Colonic mucosa (tissue), 4 donors: ENCODE results near the gene CLBA1. TPM values are rescaled to one million over a fixed set of nuclear protein-coding genes. Genes with fewer than 3 reads are reported as not detected.

ENCODE experiments used
- DNase-seq: peaks from one replicate; pipeline ENCODE4 v3.0.0-alpha.2; 2020
- H3K27ac ChIP-seq: fragments of 200-600 bp; one replicate; pipeline ENCODE4 v1.8.0; 2021
- H3K27me3 ChIP-seq: fragments of 200-600 bp; one replicate; pipeline ENCODE4 v1.8.0; 2021
- H3K36me3 ChIP-seq: fragments of 200-600 bp; one replicate; pipeline ENCODE4 v1.8.0; 2021
- H3K4me1 ChIP-seq: fragments of 200-600 bp; one replicate; pipeline ENCODE4 v1.8.0; 2021; ENCODE audit warnings: mild to moderate bottlenecking
- H3K4me3 ChIP-seq: fragments of 200-600 bp; one replicate; pipeline ENCODE4 v1.8.0; 2021
- H3K9ac ChIP-seq, 2 donors: one replicate each; pipeline ENCODE4 v1.7.0; 2013; ENCODE audit warnings: control low read depth in 2 of 2, low read depth in 2 of 2, low read length in 2 of 2
- H3K9me3 ChIP-seq: fragments of 200-600 bp; one replicate; pipeline ENCODE4 v1.8.0; 2021
- CTCF ChIP-seq: fragments of 200-600 bp; IDR thresholded peaks from one replicate; pipeline ENCODE4 v1.8.0; 2022; ENCODE audit warnings: antibody characterized with exemption, mild to moderate bottlenecking
- intact Hi-C: fragments of 100-400 bp; cut with DNase I; formaldehyde crosslinking; loops from one replicate; pipeline ENCODE4 v1.14.1; 2022
- total RNA-seq, 2 donors: library from RNA; stranded (reverse); fragmentation: NEBNext Ultra II Directional in 1 of 2; extraction: Animal tissue kit (Norgen Biotek cat#: 25700) in 1 of 2; gene quantifications; one replicate each; pipeline ENCODE4 v1.2.1, GENCODE V29; 2021
- donor health status: healthy.
- donor health status: DM: no; HTN: no; CAD: no.
- donor health status: DM: no; HTN: no; CAD: no.

The CLBA1 gene
- total RNA-seq = 1 to 10 TPM; 3.8 TPM

- TF ChIP-seq CTCF = no peak
- no peaks in the 10 kb centered on the region for H3K9me3 ChIP-seq
- peak; percentile 88 for DNase-seq
- H3K27me3 ChIP-seq = no peaks in the 10 kb centered on the region
- no peaks in the 10 kb centered on the region for H3K36me3 ChIP-seq
- intact Hi-C loops = no loop called here
- peak within 1 kb of the TSS; percentile 88 for H3K4me3 ChIP-seq
- H3K27ac ChIP-seq = peak within 1 kb of the TSS; percentile 56
- H3K4me1 ChIP-seq = peaks cover 5% of the 10 kb centered on the region
- peak within 1 kb of the TSS; percentile 73 to 81 for H3K9ac ChIP-seq
Observed at GRCh38 chr14:104985675-104986486, at the start of gene CLBA1. CLBA1 (plus strand) TSS chr14:104985788; CDS start chr14:104986432, 644 bp downstream.

GRCh38 chr14:104935955-104936354, 49.6 kb upstream of the CLBA1 start:
- H3K9me3 ChIP-seq = no peaks in the 10 kb centered on the region
- peaks cover 4% of the 10 kb centered on the region for H3K4me1 ChIP-seq
- no peaks in the 10 kb centered on the region for H3K36me3 ChIP-seq
- TF ChIP-seq CTCF = no peak
- peaks cover 26% of the 10 kb centered on the region for H3K27me3 ChIP-seq
- no peak for DNase-seq
- H3K4me3 ChIP-seq = no peak overlapping the region
- H3K9ac ChIP-seq = no peak overlapping the region
- intact Hi-C loops = no loop called here
- no peak overlapping the region for H3K27ac ChIP-seq

GRCh38 chr14:104936361-104937155, 49.0 kb upstream of the CLBA1 start:
- peaks cover 20% of the 10 kb centered on the region for H3K27me3 ChIP-seq
- no peak for TF ChIP-seq CTCF
- intact Hi-C loops = no loop called here

GRCh38 chr14:104937161-104937560, 48.4 kb upstream of the CLBA1 start:
- intact Hi-C loops = no loop called here
- Histone ChIP-seq H3K27me3 (peaks cover 14% of the 10 kb centered on the region), H3K9ac (no peak overlapping the region), H3K36me3 (no peaks in the 10 kb centered on the region), H3K4me3 (no peak overlapping the region), H3K4me1 (peaks cover 4% of the 10 kb centered on the region), H3K27ac (no peak overlapping the region), H3K9me3 (no peaks in the 10 kb centered on the region)
- no peak for DNase-seq
- no peak for TF ChIP-seq CTCF

More at GRCh38 chr14:104936361-104937155, 49.0 kb upstream of the CLBA1 start:
- H3K9me3 ChIP-seq = no peaks in the 10 kb centered on the region
- no peak overlapping the region for H3K4me3 ChIP-seq
- peaks cover 4% of the 10 kb centered on the region for H3K4me1 ChIP-seq
- H3K27ac ChIP-seq = no peak overlapping the region
- no peak for DNase-seq
- no peak overlapping the region for H3K9ac ChIP-seq
- H3K36me3 ChIP-seq = no peaks in the 10 kb centered on the region

GRCh38 chr14:104937694-104938365, 47.8 kb upstream of the CLBA1 start:
- Histone ChIP-seq H3K36me3 (no peaks in the 10 kb centered on the region), H3K9me3 (no peaks in the 10 kb centered on the region), H3K27me3 (peaks cover 8% of the 10 kb centered on the region), H3K4me3 (no peak overlapping the region), H3K27ac (no peak overlapping the region), H3K9ac (no peak overlapping the region), H3K4me1 (peaks cover 4% of the 10 kb centered on the region)
- intact Hi-C loops = no loop called here
- no peak for TF ChIP-seq CTCF
- DNase-seq = no peak
